GM13977 (cell line): Measurements from ENCODE around the gene MELK.
"Not testable (repeated sequence)": the region's sequence is repeated elsewhere in the genome, so short reads cannot be mapped to it uniquely, and the experiment has no call there.

Experiments
- DNase-seq: peaks from one replicate; pipeline ENCODE4 v3.0.0; 2012; ENCODE audit warnings: low spot score
- CTCF ChIP-seq: IDR thresholded peaks from 2 replicates; pipeline ENCODE4 v1.5.1; 2012; ENCODE audit warnings: mild to moderate bottlenecking, control low read depth; ENCODE audit not compliant: insufficient read depth; ENCODE audit errors: extremely low read depth, missing control alignments
- in situ Hi-C: fragments of 300-500 bp; cut with MboI; formaldehyde crosslinking; loops from one replicate; pipeline ENCODE4 v1.12.0; 2022; ENCODE audit warnings: low sequenced_read_pairs, low pct_unique_long_range_greater_than_20kb, mixed read lengths, inconsistent platforms; ENCODE audit not compliant: unreplicated experiment

Gene MELK

GRCh38 chr9:36572515-36573418, at the start of gene MELK:
Gene MELK, plus strand, starts transcription at chr9:36572895. Its CDS starts 8,787 bp downstream, at chr9:36581682.
- in situ Hi-C loops = no loop called here
- no peak for TF ChIP-seq CTCF
- peak; percentile 93 for DNase-seq

- TF ChIP-seq CTCF = no peak
- no peak for DNase-seq
- in situ Hi-C loops = no loop called here
These were observed 42.5 kb upstream of the MELK start for GRCh38 chr9:36530224-36530623.

GRCh38 chr9:36532353-36532752, 40.3 kb upstream of the MELK start:
- no peak for TF ChIP-seq CTCF
- in situ Hi-C loops = no loop called here
- no peak for DNase-seq

GRCh38 chr9:36533726-36534125, 39.0 kb upstream of the MELK start:
- DNase-seq, in situ Hi-C loops: not testable (repeated sequence)

GRCh38 chr9:36535107-36535506, 37.6 kb upstream of the MELK start:
- DNase-seq = no peak
- in situ Hi-C loops = no loop called here
- TF ChIP-seq CTCF = no peak

GRCh38 chr9:36537861-36538260, 34.8 kb upstream of the MELK start:
- in situ Hi-C loops = no loop called here
- DNase-seq = no peak
- TF ChIP-seq CTCF = no peak

GRCh38 chr9:36542355-36542754, 30.3 kb upstream of the MELK start:
- TF ChIP-seq CTCF = no peak
- in situ Hi-C loops = no loop called here
- DNase-seq = no peak
